HL-60 (cell line): Measurements from ENCODE around the gene DAAM2.

Experiments used
- GABPA ChIP-seq: IDR thresholded peaks from 2 replicates; pipeline ENCODE4 v1.6.1; 2012; ENCODE audit warnings: low read depth
- POLR2AphosphoS5 ChIP-seq: IDR thresholded peaks from 2 replicates; pipeline ENCODE4 v1.6.1; 2012; ENCODE audit warnings: low read depth
- TF ChIP-seq, protein P1 (sequence below): IDR thresholded peaks from one replicate; pipeline ENCODE4 v1.5.1; 2011; ENCODE audit warnings: low read length, control low read depth, inconsistent platforms; ENCODE audit not compliant: insufficient read depth

DNA sequence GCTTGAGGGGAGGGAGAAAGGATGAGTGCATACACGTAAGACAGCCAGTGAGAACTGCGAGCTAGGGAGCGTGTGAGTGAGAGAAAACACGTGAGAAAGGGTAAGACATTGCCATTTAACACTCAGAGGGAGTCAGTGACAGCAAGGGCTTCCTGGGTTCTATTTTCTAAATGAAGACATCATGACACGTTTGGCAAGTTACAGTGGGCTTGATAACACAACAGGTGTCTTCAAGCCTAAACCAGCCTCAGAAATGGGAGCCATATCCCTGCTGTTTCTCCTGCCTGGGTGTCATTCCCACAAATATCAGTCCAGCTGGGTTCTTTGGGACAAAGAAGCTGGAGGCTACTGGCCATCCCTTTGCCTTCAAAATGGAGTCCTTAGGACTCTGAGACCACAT is 159.0 kb downstream of the DAAM2 start:
- TF ChIP-seq, protein P1, sequence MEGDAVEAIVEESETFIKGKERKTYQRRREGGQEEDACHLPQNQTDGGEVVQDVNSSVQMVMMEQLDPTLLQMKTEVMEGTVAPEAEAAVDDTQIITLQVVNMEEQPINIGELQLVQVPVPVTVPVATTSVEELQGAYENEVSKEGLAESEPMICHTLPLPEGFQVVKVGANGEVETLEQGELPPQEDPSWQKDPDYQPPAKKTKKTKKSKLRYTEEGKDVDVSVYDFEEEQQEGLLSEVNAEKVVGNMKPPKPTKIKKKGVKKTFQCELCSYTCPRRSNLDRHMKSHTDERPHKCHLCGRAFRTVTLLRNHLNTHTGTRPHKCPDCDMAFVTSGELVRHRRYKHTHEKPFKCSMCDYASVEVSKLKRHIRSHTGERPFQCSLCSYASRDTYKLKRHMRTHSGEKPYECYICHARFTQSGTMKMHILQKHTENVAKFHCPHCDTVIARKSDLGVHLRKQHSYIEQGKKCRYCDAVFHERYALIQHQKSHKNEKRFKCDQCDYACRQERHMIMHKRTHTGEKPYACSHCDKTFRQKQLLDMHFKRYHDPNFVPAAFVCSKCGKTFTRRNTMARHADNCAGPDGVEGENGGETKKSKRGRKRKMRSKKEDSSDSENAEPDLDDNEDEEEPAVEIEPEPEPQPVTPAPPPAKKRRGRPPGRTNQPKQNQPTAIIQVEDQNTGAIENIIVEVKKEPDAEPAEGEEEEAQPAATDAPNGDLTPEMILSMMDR: no peak
- no peak for TF ChIP-seq POLR2AphosphoS5
- no peak for TF ChIP-seq GABPA
